GM18526 (cell line): ENCODE data around the gene SERPINF2.

ENCODE experiments used
- POLR2A ChIP-seq: IDR thresholded peaks from 3 replicates; pipeline ENCODE4 v1.6.1; 2011; ENCODE audit not compliant: insufficient read length; ENCODE audit errors: extremely low read depth

The SERPINF2 gene

DNA sequence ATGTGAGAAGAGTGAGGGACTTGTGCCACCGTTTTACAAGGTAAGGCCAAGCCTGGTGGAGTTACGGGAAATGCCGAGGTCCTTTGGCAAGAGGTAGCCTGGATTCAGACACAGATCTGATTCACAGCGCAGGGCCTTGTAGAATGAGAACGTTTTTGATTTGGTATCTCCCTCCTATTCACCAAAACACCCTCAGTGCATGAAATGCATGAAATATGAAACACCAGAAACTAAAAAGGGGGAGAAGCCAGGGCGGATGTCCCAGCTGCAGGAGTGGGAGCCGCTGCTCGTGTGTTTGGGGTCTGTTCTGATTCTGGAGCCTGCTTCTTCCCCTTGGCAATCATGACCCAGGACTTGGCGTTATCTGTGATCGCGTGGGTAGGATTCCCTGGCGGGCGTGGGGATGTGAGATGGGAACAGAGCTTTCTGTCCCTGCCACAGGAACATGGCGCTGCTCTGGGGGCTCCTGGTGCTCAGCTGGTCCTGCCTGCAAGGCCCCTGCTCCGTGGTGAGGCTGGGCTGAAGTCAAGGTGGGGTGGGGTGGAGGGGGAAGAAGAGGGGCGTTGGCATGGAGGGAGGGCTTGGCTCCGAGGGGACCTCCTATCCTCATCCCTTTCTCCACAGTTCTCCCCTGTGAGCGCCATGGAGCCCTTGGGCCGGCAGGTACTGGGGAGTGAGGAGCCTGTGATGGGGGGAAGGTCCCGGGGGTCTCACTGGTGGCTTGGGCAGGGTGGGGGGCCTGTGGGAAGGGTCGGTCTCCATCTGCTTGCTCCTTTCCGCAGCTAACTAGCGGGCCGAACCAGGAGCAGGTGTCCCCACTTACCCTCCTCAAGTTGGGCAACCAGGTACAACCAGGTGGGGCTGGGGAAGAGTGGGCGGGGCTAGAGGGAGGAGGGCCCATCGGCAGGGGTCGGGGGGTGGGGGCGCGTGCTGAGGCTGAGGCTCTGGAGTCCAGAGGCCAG is 2.2 kb downstream of the SERPINF2 start:
- TF ChIP-seq POLR2A, result no peak

DNA sequence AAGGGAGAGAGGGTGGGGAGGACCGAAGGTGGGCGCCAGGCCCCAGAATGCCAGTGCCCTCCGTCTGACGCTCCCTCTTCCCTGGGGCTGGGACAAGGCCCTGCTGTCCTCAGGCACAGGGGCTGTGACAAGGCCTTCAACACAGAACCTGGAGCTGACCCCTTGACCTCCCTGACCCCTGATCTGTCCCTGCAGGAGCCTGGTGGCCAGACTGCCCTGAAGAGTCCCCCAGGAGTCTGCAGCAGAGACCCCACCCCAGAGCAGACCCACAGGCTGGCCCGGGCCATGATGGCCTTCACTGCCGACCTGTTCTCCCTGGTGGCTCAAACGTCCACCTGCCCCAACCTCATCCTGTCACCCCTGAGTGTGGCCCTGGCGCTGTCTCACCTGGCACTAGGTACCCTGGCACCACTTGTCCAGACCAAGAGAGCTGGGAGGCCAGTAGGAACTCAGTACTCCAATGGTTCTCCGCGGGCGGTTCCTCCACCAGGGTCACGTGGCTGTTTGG is 2.9 kb downstream of the SERPINF2 start:
- TF ChIP-seq POLR2A, result no peak

DNA sequence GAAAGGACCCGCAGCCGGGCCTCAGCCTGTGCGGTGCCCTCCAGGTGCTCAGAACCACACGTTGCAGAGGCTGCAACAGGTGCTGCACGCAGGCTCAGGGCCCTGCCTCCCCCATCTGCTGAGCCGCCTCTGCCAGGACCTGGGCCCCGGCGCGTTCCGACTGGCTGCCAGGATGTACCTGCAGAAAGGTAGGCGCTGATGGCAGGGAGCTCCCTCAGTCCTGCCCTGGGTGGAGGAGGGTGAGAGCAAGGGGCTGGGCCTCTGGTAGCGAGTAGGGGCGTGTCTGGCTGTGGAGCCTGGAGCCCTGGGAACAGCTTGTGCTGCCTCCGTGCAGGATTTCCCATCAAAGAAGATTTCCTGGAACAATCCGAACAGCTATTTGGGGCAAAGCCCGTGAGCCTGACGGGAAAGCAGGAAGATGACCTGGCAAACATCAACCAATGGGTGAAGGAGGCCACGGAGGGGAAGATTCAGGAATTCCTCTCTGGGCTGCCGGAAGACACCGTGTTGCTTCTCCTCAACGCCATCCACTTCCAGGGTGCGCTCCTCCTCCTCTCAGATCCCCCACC is 4.4 kb downstream of the SERPINF2 start:
- no peak for TF ChIP-seq POLR2A

DNA sequence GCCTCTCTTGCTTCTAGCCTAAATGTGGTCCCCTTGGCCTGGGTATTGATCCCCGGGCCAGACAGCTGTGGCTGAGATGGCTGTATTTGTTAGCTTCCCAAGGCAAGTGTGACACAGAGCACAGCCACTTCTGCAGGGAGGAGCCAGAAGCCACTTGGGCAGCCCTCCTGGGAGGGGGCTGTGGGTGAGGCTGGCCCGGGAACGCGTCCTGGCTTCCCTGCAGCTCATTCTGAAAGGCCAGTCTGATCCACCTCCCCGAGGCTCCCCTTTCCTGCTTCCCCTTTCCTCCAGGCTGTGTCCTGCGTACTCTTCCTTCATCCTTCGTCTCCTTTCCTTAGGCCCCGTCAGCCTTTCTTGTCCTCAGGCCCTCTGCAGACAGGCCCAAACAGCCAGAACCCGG is 8.0 kb downstream of the SERPINF2 start:
- TF ChIP-seq POLR2A, result no peak

DNA sequence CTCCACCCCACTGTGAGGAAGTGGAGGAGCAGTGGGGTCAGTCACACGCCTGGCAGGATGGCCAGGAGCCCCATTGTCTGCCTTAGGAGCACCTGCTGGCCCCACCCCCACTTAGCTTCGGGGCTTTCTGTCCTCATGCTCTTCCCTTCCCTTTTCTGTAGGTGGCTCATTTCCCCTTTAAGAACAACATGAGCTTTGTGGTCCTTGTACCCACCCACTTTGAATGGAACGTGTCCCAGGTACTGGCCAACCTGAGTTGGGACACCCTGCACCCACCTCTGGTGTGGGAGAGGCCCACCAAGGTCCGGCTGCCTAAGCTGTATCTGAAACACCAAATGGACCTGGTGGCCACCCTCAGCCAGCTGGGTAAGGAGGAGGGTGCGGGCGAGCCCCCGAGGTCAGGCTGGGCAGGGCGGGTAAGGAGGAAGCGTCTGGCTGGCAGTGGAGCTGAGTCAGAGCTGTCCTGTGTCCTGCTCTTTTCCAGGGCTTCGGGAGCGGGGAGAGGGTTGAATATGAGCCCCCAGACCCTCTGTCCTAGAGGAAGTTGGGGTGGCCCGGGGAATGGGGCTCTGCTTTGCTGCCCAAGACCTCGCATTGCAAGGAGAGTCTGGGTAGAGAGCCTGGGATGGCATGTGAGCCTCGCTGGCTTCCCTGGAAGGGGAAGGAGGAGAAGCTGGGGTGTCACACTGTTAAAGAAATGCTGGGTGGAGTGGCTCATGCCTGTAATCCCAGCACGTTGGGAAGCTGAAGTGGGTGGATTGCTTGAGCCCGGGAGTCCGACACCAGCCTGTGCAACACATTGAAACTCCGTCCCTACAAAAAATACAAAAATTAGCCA is 10.0 kb downstream of the SERPINF2 start:
- no peak for TF ChIP-seq POLR2A

DNA sequence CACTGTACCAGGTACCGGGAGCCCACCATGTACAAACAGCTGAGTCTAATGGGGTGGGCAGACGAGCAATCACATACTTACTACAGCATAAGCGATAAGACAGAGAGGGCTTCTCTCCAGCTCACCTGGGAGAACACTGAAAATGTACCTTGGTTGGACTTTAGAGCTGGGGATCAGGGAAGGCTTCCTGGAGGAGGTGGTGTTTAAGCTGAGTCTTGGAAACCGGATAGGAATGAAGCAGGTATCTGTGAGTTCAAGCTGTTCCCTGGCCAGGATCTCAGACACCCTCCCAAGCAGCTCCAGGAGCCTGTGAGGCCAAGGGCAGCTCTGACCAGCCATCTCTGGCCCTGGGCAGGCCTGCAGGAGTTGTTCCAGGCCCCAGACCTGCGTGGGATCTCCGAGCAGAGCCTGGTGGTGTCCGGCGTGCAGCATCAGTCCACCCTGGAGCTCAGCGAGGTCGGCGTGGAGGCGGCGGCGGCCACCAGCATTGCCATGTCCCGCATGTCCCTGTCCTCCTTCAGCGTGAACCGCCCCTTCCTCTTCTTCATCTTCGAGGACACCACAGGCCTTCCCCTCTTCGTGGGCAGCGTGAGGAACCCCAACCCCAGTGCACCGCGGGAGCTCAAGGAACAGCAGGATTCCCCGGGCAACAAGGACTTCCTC is 11.2 kb downstream of the SERPINF2 start:
- no peak for TF ChIP-seq POLR2A

DNA sequence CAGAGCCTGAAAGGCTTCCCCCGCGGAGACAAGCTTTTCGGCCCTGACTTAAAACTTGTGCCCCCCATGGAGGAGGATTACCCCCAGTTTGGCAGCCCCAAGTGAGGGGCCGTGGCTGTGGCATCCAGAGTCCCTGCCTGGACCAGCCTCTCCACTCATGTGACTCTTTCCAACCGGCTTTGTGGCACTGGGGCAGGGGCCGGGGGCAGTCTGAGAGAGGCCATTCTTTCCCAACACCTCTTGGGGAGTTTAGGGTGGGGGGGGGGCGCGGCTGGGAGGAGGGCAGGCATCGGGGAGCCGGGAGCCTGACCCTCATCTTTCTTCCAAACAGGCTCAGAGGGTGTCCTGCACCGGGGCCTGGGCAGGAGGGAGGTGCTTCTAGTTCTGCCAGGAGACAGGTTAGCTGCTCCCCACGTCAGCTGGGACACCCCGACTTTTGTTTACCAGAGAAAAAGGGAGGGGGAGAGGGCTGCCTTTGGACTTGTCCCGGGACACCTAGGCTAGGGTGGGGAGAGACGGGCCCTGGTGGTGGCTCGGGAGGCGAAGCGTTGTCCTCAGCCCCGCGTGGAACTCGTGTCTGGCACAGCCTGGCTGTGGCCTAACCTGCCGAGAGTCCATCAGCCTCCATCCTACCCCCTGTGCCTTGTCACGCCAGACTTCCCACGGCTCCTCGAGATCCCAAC is 11.9 kb downstream of the SERPINF2 start:
- TF ChIP-seq POLR2A, result no peak

DNA sequence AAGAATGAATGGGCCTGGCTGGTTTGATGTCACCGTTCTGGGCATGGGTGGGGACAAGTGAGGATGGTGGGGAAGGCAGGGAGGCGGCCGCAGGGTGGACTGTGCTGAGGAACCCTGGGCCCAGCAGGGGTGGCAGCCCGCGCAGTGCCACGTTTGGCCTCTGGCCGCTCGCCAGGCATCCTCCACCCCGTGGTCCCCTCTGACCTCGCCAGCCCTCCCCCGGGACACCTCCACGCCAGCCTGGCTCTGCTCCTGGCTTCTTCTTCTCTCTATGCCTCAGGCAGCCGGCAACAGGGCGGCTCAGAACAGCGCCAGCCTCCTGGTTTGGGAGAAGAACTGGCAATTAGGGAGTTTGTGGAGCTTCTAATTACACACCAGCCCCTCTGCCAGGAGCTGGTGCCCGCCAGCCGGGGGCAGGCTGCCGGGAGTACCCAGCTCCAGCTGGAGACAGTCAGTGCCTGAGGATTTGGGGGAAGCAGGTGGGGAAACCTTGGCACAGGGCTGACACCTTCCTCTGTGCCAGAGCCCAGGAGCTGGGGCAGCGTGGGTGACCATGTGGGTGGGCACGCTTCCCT is 12.7 kb downstream of the SERPINF2 start:
- no peak for TF ChIP-seq POLR2A

DNA sequence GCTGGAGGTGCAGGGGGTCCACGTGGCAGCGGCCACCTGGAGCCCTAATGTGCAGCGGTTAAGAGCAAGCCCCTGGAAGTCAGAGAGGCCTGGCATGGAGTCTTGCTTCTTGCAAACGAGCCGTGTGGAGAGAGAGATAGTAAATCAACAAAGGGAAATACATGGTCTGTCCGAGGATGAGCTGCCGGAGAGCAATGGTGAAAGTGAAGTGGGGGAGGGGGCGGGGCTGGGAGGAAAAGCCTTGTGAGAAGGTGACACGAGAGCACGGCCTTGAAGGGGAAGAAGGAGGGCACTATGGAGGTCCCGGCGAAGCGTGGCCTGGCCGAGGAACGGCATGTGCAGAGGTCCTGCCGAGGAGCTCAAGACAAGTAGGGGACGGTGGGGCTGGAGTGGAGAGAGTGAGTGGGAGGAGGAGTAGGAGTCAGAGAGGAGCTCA is 13.2 kb downstream of the SERPINF2 start:
- TF ChIP-seq POLR2A, result no peak

DNA sequence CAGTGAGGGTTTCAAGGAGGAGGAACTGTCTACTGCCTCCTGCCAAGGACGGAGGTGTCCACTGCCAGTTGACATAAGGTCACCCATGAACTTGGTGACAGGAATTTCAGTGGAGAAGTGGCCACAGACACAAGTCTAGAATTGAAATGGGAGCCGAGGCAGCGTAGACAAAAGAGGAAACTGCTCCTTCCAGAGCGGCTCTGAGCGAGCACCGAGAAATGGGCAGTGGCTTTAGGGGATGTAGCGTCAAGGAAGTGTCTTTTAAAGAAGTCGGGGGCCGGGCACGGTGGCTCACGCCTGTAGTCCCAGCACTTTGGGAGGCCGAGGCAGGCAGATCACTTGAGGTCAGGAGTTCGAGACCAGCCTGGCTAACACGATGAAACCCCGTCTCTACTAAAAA is 16.1 kb downstream of the SERPINF2 start:
- no peak for TF ChIP-seq POLR2A

DNA sequence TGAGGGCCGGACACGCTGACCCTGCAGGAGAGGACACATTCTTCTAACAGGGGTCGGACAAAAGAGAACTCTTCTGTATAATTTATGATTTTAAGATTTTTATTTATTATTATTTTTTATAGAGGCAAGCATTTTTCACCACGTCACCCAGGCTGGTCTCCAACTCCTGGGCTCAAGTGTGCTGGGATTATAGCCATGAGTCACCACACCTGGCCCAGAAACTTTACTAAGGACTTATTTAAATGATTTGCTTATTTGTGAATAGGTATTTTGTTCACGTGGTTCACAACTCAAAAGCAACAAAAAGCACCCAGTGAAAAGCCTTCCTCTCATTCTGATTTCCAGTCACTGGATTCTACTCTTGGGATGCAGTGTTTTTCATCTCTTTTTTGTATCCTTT is 16.9 kb downstream of the SERPINF2 start:
- no peak for TF ChIP-seq POLR2A

DNA sequence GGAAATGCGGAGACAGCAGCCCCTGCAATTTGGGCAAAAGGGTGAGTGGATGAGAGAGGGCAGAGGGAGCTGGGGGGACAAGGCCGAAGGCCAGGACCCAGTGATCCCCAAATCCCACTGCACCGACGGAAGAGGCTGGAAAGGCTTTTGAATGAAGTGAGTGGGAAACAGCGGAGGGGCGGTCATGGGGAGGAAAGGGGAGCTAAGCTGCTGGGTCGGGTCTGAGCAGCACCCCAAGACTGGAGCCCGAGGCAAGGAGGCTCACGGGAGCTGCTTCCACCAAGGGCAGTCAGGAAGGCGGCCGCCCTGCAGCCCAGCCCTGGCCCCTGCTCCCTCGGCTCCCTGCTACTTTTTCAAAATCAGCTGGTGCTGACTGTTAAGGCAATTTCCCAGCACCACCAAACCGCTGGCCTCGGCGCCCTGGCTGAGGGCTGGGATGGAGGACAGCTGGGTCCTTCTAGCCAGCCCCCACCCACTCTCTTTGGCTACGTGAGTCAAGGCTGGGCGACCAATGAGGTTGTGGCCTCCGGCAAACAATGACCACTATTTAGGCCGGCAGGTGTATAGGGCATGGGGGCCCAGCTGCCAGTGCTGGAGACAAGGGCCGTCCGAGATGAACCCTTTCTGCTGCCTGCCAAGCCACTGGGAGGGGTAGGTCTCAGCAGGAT is 19.7 kb downstream of the SERPINF2 start:
- no peak for TF ChIP-seq POLR2A
